NCI-H226 (cell line): ENCODE data around the gene SSRP1.
"Not testable (repeated sequence)": the region's sequence is repeated elsewhere in the genome, so short reads cannot be mapped to it uniquely, and the experiment has no call there.

Experiments
- DNase-seq: peaks from one replicate; pipeline ENCODE4 v3.0.0-alpha.2; 2015

SSRP1 gene

DNA sequence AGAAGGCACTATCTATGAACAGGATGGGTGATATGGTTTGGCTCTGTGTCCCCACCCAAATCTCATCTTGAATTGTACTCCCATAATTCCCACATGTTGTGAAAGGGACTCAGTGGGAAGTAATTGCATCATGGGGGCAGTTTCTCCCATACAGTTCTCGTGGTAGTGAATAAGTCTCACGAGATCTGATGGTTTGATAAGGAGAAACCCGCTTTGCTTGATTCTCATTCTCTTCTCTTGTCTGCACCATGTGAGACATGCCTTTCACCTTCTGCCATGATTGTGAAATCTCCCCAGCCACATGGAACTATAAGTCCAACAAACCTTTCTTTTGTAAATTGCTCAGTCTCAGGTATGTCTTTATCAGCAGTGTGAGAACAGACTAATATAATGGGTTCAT lies 39.5 kb downstream of the SSRP1 start:
- peak; percentile 7 for DNase-seq

GRCh38 chr11:57294225-57295131 lies 41.2 kb downstream of the SSRP1 start:
- peak; percentile 80 for DNase-seq

DNA sequence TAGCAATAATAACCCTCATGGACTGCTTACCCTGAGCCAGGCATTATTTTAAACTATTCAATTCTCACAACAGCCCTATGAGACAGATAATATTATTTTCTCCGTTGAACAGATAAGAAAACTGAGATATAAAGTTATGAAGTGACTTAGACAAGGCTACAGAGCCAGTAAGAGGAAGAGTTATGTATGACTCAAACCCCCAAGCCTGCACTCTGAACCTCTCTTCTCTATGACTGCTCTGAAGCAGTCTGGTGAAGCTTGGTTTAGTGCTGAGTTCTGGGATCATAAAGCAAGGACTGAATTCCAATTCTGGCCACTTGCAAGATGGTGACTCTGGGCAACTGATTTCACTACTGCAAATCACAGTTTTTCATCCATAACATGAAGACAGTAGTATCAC lies 45.4 kb downstream of the SSRP1 start:
- DNase-seq = peak; percentile 71

GRCh38 chr11:57288771-57289579 lies 46.7 kb downstream of the SSRP1 start:
- peak; percentile 77 for DNase-seq

- no peak for DNase-seq
Observed at GRCh38 chr11:57287884-57288283, 47.8 kb downstream of the SSRP1 start.

- no peak for DNase-seq
Observed at GRCh38 chr11:57283231-57283990, 52.3 kb downstream of the SSRP1 start.

DNA sequence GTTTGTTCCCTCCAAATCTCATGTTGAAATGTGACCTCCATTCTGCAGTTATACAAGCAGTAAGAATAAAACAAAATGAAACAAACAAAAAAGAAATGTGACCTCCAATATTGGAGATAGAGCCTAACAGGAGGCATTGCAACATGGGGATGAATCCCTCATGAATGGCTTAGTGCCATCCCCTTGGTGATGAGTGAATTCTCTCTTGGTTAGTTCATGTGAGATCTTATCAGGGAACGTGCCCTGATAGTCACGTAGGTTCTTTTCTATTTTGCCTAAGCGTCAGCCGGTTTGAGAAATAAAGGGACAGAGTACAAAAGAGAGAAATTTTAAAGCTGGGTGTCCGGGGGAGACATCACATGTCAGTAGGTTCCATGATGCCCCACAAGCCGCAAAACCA lies 54.1 kb downstream of the SSRP1 start:
- DNase-seq = not testable (repeated sequence)

GRCh38 chr11:57279116-57279515 lies 56.6 kb downstream of the SSRP1 start:
- DNase-seq = peak; percentile 40

DNA sequence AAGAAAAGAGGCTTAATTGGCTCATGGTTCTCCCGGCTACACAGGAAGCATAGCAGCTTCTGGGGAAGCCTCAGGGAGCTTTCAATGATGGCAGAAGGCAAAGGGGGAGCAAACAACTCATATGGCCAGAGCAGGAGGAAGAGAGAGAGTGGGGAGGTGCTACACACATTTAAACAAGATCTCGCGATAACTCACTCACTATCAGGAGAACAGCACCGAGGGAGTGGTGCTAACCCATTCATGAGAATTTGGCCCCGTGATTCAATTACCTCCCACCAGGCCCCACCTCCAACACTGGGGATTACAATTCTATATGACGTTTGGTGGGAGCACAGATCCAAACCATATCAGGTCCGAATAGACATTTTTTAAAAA lies 57.0 kb downstream of the SSRP1 start:
- no peak for DNase-seq

- DNase-seq = peak; percentile 76
Observed at GRCh38 chr11:57277845-57278720, 57.6 kb downstream of the SSRP1 start.

- DNase-seq = peak; percentile 67
Observed at GRCh38 chr11:57276971-57277675, 58.6 kb downstream of the SSRP1 start.

DNA sequence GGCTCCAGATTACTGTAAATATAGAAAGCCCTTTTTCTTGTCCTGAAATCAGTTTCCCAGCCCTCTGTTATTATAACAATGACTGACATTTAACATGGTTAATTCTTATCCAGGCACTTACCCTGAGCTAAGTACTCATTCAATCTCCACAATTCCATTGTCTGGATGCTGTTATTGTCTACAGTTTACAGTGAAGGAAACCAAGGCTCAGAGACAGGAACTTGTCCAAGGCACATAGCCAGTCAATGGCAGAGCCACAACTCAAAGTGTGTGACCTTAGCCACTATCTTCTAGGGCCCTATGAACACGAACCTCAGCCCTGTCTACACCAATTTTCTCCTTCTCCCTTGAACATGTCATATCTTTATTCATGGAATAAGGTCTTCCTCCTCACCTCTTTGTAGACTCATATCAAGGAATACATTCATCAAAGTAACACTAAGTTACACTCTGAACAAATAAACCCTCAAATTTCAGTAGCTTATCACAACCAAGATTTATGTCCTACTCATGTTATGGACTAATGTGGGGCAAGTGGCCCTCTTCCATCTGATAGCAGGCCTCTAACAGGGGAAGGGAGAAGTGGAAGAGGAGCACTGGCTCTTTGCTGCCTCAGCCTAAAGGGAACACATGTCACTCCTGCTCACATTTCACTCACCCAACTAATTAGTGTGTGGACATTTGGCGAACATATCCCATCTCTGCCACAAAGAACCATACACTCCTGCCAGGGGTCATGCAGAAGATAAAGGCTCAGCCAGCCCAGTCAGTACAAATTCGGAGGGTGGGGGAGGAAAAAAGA lies 59.3 kb downstream of the SSRP1 start:
- peak; percentile 21 for DNase-seq
